ENCODE results near the gene GPN2.
"Not testable (repeated sequence)": the region's sequence is repeated elsewhere in the genome, so short reads cannot be mapped to it uniquely, and the experiment has no call there.

The GPN2 gene

GRCh38 chr1:26848499-26848898 is 41.6 kb downstream of the GPN2 start:
- no peak overlapping the region for H3K4me3 ChIP-seq (ENCODE audit: low read depth, low read length)
- H3K27ac ChIP-seq, result peak overlapping the region; percentile 58
- no peak for DNase-seq
- peaks cover 36% of the 10 kb centered on the region for H3K36me3 ChIP-seq (replicated peaks)
- H3K27me3 ChIP-seq (replicated peaks), result no peaks in the 10 kb centered on the region
- in situ Hi-C loops (cut with HindIII; ENCODE audit: low pct_ligation_motif_present, low sequenced_read_pairs), result no loop called here
- TF ChIP-seq, protein P1, sequence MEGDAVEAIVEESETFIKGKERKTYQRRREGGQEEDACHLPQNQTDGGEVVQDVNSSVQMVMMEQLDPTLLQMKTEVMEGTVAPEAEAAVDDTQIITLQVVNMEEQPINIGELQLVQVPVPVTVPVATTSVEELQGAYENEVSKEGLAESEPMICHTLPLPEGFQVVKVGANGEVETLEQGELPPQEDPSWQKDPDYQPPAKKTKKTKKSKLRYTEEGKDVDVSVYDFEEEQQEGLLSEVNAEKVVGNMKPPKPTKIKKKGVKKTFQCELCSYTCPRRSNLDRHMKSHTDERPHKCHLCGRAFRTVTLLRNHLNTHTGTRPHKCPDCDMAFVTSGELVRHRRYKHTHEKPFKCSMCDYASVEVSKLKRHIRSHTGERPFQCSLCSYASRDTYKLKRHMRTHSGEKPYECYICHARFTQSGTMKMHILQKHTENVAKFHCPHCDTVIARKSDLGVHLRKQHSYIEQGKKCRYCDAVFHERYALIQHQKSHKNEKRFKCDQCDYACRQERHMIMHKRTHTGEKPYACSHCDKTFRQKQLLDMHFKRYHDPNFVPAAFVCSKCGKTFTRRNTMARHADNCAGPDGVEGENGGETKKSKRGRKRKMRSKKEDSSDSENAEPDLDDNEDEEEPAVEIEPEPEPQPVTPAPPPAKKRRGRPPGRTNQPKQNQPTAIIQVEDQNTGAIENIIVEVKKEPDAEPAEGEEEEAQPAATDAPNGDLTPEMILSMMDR (IDR thresholded peaks at IDR 0.05; ENCODE audit: low read depth, low read length, missing control alignments), result no peak

DNA sequence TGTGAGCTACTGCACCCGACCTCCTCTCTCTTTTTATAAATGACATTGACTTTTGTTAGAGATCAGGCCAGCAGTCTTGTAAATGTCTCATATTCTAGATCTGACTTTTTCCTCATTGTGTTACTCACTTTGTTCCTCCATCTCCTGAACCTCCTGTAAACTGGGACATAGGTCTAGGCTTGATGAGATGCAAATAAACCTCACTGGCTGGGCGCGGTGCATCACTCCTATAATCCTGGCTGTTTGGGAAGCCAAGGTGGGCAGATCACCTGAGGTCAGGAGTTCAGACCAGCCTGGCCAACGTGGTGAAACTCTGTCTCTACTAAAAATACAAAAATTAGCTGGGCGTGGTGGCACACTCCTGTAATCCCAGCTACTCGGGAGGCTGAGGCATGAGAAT is 42.3 kb downstream of the GPN2 start:
- H3K27ac ChIP-seq; DNase-seq; H3K27me3 ChIP-seq (replicated peaks); H3K4me3 ChIP-seq (ENCODE audit: low read depth, low read length); in situ Hi-C loops (cut with HindIII; ENCODE audit: low pct_ligation_motif_present, low sequenced_read_pairs): not testable (repeated sequence)
- H3K36me3 ChIP-seq (replicated peaks), result peaks cover 36% of the 10 kb centered on the region

GRCh38 chr1:26844424-26845196 is 45.5 kb downstream of the GPN2 start:
- in situ Hi-C loops (cut with HindIII; ENCODE audit: low pct_ligation_motif_present, low sequenced_read_pairs), result no loop called here
- no peak for DNase-seq
- TF ChIP-seq, protein P1 (IDR thresholded peaks at IDR 0.05; ENCODE audit: low read depth, low read length, missing control alignments), result no peak
- H3K27ac ChIP-seq, result no peak overlapping the region
- peaks cover 28% of the 10 kb centered on the region for H3K36me3 ChIP-seq (replicated peaks)
- H3K27me3 ChIP-seq (replicated peaks), result no peaks in the 10 kb centered on the region
- H3K4me3 ChIP-seq (ENCODE audit: low read depth, low read length), result no peak overlapping the region

GRCh38 chr1:26839779-26840178 is 50.3 kb downstream of the GPN2 start:
- Histone ChIP-seq H3K36me3 (replicated peaks) (peaks cover 36% of the 10 kb centered on the region), H3K27ac (no peak overlapping the region)

GRCh38 chr1:26839339-26839722 is 50.8 kb downstream of the GPN2 start:
- Histone ChIP-seq H3K27me3 (replicated peaks) (no peaks in the 10 kb centered on the region), H3K36me3 (replicated peaks) (peaks cover 37% of the 10 kb centered on the region), H3K27ac (no peak overlapping the region), H3K4me3 (ENCODE audit: low read depth, low read length) (no peak overlapping the region)
- DNase-seq, result no peak
- in situ Hi-C loops (cut with HindIII; ENCODE audit: low pct_ligation_motif_present, low sequenced_read_pairs), result no loop called here
- TF ChIP-seq, protein P1 (IDR thresholded peaks at IDR 0.05; ENCODE audit: low read depth, low read length, missing control alignments), result no peak

More at GRCh38 chr1:26839779-26840178, 50.3 kb downstream of the GPN2 start:
- in situ Hi-C loops (cut with HindIII; ENCODE audit: low pct_ligation_motif_present, low sequenced_read_pairs), result no loop called here
- DNase-seq, result no peak
- TF ChIP-seq, protein P1 (IDR thresholded peaks at IDR 0.05; ENCODE audit: low read depth, low read length, missing control alignments), result no peak
- Histone ChIP-seq H3K4me3 (ENCODE audit: low read depth, low read length) (no peak overlapping the region), H3K27me3 (replicated peaks) (no peaks in the 10 kb centered on the region)

- no peak overlapping the region for H3K4me3 ChIP-seq (ENCODE audit: low read depth, low read length)
- H3K27ac ChIP-seq, result no peak overlapping the region
- in situ Hi-C loops (cut with HindIII; ENCODE audit: low pct_ligation_motif_present, low sequenced_read_pairs), result no loop called here
- H3K36me3 ChIP-seq (replicated peaks), result peaks cover 43% of the 10 kb centered on the region
- no peaks in the 10 kb centered on the region for H3K27me3 ChIP-seq (replicated peaks)
- TF ChIP-seq, protein P1 (IDR thresholded peaks at IDR 0.05; ENCODE audit: low read depth, low read length, missing control alignments), result no peak
- no peak for DNase-seq
These were observed 51.4 kb downstream of the GPN2 start for GRCh38 chr1:26838474-26839338.

DNA sequence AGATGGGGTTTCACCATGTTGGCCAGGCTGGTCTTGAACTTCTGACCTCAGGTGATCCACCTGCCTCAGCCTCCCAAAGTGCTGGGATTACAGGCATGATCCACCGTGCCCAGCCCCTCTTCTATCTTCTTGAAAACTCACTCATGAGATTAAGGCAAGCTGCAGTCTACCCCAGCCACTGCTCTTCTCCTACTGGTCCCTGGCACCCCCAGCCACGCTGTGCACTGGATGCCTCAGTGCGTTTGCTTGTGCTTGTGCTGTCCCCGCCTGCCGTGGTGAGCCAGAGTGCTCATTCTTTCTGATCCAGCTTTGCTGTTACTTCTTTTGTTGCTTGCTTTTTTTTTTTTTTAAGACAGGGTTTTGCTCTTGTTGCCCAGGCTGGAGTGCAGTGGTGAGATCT is 52.4 kb downstream of the GPN2 start:
- in situ Hi-C loops (cut with HindIII; ENCODE audit: low pct_ligation_motif_present, low sequenced_read_pairs); H3K27ac ChIP-seq; H3K27me3 ChIP-seq (replicated peaks); DNase-seq; H3K4me3 ChIP-seq (ENCODE audit: low read depth, low read length): not testable (repeated sequence)
- peaks cover 50% of the 10 kb centered on the region for H3K36me3 ChIP-seq (replicated peaks)

All from brain microvascular endothelial cell (primary cell).